Transverse colon (tissue), 3 donors: Measurements from ENCODE around the gene RHOF.

Experiments
- CTCF ChIP-seq, 5 experiments: fragments of 200-600 bp in 3 of 5; fragments of 450-650 bp in 2 of 5; sonication (generic) in 3 of 5; IDR thresholded peaks; 1 replicate in 2 of 5; 2 replicates in 3 of 5; pipeline ENCODE4 v1.5.1; 2016 to 2017; ENCODE audit warnings: antibody characterized with exemption in 5 of 5, inconsistent platforms in 3 of 5, mild to moderate bottlenecking in 2 of 5, moderate library complexity in 1 of 5
- EP300 ChIP-seq: sonication (generic); formaldehyde crosslinking; IDR thresholded peaks from one replicate; pipeline ENCODE4 v1.6.1; 2017; ENCODE audit warnings: antibody characterized with exemption, low read depth

GRCh38 chr12:121787063-121788025 is 6.1 kb downstream of the RHOF start:
- TF ChIP-seq CTCF (IDR thresholded peaks at IDR 0.05) (no peak), EP300 (no peak)
